H1 (cell line): Measurements from ENCODE around the gene RAP2A.

ENCODE experiments used
- ASH2L ChIP-seq: fragments of 200-600, 300-600 bp; sonication (generic); IDR thresholded peaks from one replicate; pipeline ENCODE4 v1.7.1; 2017; ENCODE audit warnings: low read length
- CBX5 ChIP-seq: fragments of 300-800, 300-1000 bp; sonication (generic); IDR thresholded peaks from 2 replicates; pipeline ENCODE4 v1.7.1; 2016; ENCODE audit warnings: antibody characterized with exemption, low read length, low read depth
- FOSL1 ChIP-seq: IDR thresholded peaks from 2 replicates; pipeline ENCODE4 v1.6.1; 2011; ENCODE audit warnings: mild to moderate bottlenecking, low read depth, low read length, moderate library complexity; ENCODE audit not compliant: insufficient read depth
- GTF2F1 ChIP-seq: IDR thresholded peaks from 2 replicates; pipeline ENCODE4 v1.6.1; 2012; ENCODE audit warnings: low read depth, low read length, improper control_type of control experiment, borderline replicate concordance
- JUND ChIP-seq: IDR thresholded peaks from 2 replicates; pipeline ENCODE4 v1.6.1; 2011; ENCODE audit warnings: mild to moderate bottlenecking, improper control_type of control experiment, low read length
- KDM1A ChIP-seq: fragments of 200-600, 300-600 bp; sonication (generic); IDR thresholded peaks from 2 replicates; pipeline ENCODE4 v1.7.1; 2016; ENCODE audit warnings: mild to moderate bottlenecking, low read length, borderline replicate concordance
- POLR2A ChIP-seq, 2 experiments: IDR thresholded peaks; 1 replicate in 1 of 2; 2 replicates in 1 of 2; pipeline ENCODE4 v1.6.1; 2011; ENCODE audit warnings: low read depth in 2 of 2, low read length in 2 of 2, mild to moderate bottlenecking in 2 of 2; ENCODE audit errors: control extremely low read depth in 1 of 2
- POLR2AphosphoS5 ChIP-seq: IDR thresholded peaks from 2 replicates; pipeline ENCODE4 v1.6.1; 2011; ENCODE audit warnings: low read depth, low read length
- RAD21 ChIP-seq, 2 experiments: IDR thresholded peaks in 1 of 2; conservative IDR thresholded peaks in 1 of 2; 2 replicates each; pipeline ENCODE4 v1.6.1; 2011; ENCODE audit warnings: low read depth in 2 of 2, low read length in 2 of 2, improper control_type of control experiment in 1 of 2, inconsistent platforms in 1 of 2, mild to moderate bottlenecking in 1 of 2, moderate library complexity in 1 of 2
- RFX5 ChIP-seq: IDR thresholded peaks from 2 replicates; pipeline ENCODE4 v1.6.1; 2011; ENCODE audit warnings: low read depth, low read length, improper control_type of control experiment, borderline replicate concordance
- SIN3A ChIP-seq, 2 experiments: IDR thresholded peaks in 1 of 2; conservative IDR thresholded peaks in 1 of 2; 2 replicates each; pipeline ENCODE4 v1.6.1; 2011 to 2012; ENCODE audit warnings: low read length in 2 of 2, improper control_type of control experiment in 1 of 2, low read depth in 1 of 2, mild to moderate bottlenecking in 1 of 2
- TF ChIP-seq, protein P1 (sequence below), 3 experiments: IDR thresholded peaks; 1 replicate in 2 of 3; 2 replicates in 1 of 3; pipeline versions ENCODE4 v1.5.1 to v1.6.1; 2011; ENCODE audit warnings: low read length in 3 of 3, mild to moderate bottlenecking in 3 of 3, inconsistent platforms in 2 of 3, low read depth in 1 of 3, moderate library complexity in 1 of 3; ENCODE audit not compliant: insufficient read depth in 1 of 3; ENCODE audit errors: control extremely low read depth in 1 of 3
- TF ChIP-seq, protein P2 (sequence below): IDR thresholded peaks from 2 replicates; pipeline ENCODE4 v1.6.1; 2012; ENCODE audit warnings: inconsistent platforms

- TF ChIP-seq JUND (no peak), POLR2AphosphoS5 (no peak), CBX5 (no peak), RFX5 (no peak), GTF2F1 (no peak), KDM1A (no peak), RAD21 (IDR thresholded peaks at IDR 0.05 in 1 of 2, conservative IDR thresholded peaks at IDR 0.05 in 1 of 2; ENCODE audit: low read depth in 2 of 2, low read length in 2 of 2) (no peak), SIN3A (conservative IDR thresholded peaks at IDR 0.05 in 1 of 2, IDR thresholded peaks at IDR 0.05 in 1 of 2; ENCODE audit: low read depth in 1 of 2, low read length in 2 of 2) (no peak), POLR2A (IDR thresholded peaks at IDR 0.05; ENCODE audit: control extremely low read depth in 1 of 2, low read depth in 2 of 2, low read length in 2 of 2) (no peak), ASH2L (no peak), FOSL1 (no peak)
- TF ChIP-seq, protein P1, sequence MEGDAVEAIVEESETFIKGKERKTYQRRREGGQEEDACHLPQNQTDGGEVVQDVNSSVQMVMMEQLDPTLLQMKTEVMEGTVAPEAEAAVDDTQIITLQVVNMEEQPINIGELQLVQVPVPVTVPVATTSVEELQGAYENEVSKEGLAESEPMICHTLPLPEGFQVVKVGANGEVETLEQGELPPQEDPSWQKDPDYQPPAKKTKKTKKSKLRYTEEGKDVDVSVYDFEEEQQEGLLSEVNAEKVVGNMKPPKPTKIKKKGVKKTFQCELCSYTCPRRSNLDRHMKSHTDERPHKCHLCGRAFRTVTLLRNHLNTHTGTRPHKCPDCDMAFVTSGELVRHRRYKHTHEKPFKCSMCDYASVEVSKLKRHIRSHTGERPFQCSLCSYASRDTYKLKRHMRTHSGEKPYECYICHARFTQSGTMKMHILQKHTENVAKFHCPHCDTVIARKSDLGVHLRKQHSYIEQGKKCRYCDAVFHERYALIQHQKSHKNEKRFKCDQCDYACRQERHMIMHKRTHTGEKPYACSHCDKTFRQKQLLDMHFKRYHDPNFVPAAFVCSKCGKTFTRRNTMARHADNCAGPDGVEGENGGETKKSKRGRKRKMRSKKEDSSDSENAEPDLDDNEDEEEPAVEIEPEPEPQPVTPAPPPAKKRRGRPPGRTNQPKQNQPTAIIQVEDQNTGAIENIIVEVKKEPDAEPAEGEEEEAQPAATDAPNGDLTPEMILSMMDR (IDR thresholded peaks at IDR 0.05; ENCODE audit: control extremely low read depth in 1 of 3, insufficient read depth in 1 of 3, low read depth in 1 of 3, low read length in 3 of 3) = no peak
- TF ChIP-seq, protein P2, sequence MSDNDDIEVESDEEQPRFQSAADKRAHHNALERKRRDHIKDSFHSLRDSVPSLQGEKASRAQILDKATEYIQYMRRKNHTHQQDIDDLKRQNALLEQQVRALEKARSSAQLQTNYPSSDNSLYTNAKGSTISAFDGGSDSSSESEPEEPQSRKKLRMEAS = no peak
Measured at GRCh38 chr13:97385854-97386253, 48.1 kb upstream of the RAP2A start.
